ENCODE measurements around the gene ZNF555.

The ZNF555 gene

GRCh38 chr19:2810141-2811091, 30.9 kb upstream of the ZNF555 start:
- TF ChIP-seq, protein P1, sequence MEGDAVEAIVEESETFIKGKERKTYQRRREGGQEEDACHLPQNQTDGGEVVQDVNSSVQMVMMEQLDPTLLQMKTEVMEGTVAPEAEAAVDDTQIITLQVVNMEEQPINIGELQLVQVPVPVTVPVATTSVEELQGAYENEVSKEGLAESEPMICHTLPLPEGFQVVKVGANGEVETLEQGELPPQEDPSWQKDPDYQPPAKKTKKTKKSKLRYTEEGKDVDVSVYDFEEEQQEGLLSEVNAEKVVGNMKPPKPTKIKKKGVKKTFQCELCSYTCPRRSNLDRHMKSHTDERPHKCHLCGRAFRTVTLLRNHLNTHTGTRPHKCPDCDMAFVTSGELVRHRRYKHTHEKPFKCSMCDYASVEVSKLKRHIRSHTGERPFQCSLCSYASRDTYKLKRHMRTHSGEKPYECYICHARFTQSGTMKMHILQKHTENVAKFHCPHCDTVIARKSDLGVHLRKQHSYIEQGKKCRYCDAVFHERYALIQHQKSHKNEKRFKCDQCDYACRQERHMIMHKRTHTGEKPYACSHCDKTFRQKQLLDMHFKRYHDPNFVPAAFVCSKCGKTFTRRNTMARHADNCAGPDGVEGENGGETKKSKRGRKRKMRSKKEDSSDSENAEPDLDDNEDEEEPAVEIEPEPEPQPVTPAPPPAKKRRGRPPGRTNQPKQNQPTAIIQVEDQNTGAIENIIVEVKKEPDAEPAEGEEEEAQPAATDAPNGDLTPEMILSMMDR (IDR thresholded peaks at IDR 0.05): no peak

DNA sequence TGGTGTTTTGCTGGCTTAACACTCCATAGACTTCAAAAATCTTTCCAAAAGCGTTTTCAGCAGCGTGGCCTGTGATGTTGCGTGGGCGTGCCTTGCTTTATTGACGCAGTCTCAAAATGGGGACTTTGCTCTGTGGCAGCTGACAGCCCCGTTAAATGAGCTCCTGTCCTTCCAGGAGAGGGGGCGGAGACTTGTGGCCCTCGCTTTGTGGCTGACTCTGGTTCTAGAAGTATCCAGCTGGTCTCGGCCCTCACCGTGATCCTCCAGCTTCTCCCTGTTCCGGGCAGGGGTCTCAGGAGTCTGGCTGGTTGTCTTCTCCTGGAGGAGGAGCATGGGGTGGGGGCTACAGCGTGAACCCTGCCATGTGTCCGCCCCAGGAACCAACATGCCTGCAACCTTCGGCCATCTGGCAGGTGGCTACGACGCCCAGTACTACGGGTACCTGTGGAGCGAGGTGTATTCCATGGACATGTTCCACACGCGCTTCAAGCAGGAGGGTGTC, 30.0 kb upstream of the ZNF555 start:
- TF ChIP-seq, protein P1 (IDR thresholded peaks at IDR 0.05): no peak

DNA sequence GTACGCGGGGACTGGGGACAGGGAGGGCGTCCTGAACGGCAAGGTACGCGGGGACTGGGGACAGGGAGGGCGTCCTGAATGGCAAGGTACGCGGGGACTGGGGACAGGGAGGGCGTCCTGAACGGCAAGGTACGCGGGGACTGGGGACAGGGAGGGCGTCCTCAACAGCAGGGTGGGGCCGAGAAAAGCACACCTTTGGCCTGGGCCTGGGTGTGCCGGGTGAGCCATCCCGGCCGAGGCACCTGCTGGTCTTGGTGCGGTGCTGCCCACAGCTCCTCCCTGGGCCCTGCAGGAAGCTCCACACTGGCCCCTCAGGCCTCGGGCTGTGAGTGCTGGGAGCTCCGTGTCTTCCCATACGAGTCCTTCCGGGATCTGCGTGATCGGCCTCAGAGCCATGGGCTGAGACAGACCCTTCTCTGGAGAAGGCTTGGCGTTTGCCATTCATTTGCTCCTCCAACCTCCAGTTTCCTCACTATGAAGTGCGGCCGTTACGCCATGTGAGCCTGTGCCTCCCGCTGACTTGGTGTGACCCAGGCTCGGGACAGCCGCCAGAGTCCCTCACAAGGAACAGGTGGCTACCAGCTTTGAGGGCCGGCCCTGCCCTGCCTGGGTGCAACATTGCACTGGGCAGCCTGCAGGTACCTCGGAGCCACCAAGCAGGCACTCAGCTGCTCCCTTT, 29.4 kb upstream of the ZNF555 start:
- TF ChIP-seq, protein P1 (IDR thresholded peaks at IDR 0.05): no peak

- TF ChIP-seq, protein P1 (IDR thresholded peaks at IDR 0.05): no peak
Observed at GRCh38 chr19:2812414-2813234, 28.7 kb upstream of the ZNF555 start.

GRCh38 chr19:2813235-2814160, 27.8 kb upstream of the ZNF555 start:
- TF ChIP-seq, protein P1 (IDR thresholded peaks at IDR 0.05): no peak

- TF ChIP-seq, protein P1 (IDR thresholded peaks at IDR 0.05): no peak
Observed at GRCh38 chr19:2814426-2814825, 26.8 kb upstream of the ZNF555 start.
